Measurements from ENCODE around the gene CHSY3.

Gene CHSY3

DNA sequence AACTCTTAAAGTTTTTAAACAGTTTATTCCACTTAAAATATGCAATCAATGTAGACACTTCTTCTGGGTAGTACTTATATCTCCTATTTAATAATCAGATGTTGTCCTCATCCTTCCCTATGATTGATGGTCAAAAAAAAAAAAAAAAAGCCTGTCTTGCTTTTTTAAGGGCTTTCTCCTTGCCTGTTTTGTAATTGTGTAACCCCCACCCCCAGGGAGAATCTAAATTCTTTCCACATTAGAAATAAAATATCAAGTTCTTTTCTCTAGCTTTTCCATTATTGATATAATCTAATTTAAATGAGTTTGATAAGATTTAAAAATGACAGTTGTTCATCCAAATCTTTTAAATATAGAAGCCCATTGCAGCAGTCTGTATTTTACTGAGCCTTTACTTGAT, 119.7 kb downstream of the CHSY3 start:
- H3K27ac ChIP-seq, result no peak overlapping the region
- H2AFZ ChIP-seq (ENCODE audit: low read depth), result no peak overlapping the region
- H4K20me1 ChIP-seq (ENCODE audit: insufficient read depth), result no peaks in the 10 kb centered on the region
- no peaks in the 10 kb centered on the region for H3K27me3 ChIP-seq (ENCODE audit: insufficient read depth, low read depth)
- no peak overlapping the region for H3K4me2 ChIP-seq
- H3K36me3 ChIP-seq (ENCODE audit: insufficient read depth), result no peaks in the 10 kb centered on the region
- no peak overlapping the region for H3K4me3 ChIP-seq (IDR thresholded peaks at IDR 0.05; ENCODE audit: insufficient read depth, low read depth, low read length)
- TF ChIP-seq, protein P1, sequence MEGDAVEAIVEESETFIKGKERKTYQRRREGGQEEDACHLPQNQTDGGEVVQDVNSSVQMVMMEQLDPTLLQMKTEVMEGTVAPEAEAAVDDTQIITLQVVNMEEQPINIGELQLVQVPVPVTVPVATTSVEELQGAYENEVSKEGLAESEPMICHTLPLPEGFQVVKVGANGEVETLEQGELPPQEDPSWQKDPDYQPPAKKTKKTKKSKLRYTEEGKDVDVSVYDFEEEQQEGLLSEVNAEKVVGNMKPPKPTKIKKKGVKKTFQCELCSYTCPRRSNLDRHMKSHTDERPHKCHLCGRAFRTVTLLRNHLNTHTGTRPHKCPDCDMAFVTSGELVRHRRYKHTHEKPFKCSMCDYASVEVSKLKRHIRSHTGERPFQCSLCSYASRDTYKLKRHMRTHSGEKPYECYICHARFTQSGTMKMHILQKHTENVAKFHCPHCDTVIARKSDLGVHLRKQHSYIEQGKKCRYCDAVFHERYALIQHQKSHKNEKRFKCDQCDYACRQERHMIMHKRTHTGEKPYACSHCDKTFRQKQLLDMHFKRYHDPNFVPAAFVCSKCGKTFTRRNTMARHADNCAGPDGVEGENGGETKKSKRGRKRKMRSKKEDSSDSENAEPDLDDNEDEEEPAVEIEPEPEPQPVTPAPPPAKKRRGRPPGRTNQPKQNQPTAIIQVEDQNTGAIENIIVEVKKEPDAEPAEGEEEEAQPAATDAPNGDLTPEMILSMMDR (conservative IDR thresholded peaks at IDR 0.05; ENCODE audit: low read depth, low read length), result no peak
- no peaks in the 10 kb centered on the region for H3K4me1 ChIP-seq (ENCODE audit: low read depth, poor library complexity, severe bottlenecking)
- no peaks in the 10 kb centered on the region for H3K79me2 ChIP-seq (ENCODE audit: insufficient read depth, low read depth)
- H3K9ac ChIP-seq, result no peak overlapping the region

DNA sequence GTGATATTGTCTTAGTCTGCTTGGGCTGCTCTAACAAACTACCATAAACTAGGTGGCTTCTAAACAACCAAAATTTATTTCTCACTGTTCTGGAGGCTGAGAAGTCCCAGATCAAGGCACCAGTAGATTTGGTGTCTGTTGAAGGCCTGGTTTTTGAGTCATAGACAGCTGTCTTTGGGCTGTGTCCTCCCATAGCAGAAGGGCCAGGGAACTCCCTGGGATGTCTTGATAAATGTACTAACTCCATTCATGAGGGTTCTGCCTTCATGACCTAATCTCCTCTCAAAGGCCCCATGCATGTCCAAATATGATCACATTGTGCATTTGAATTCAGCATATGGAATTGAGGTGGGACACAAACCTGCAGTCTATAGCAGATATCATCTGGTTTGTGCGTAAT, 121.2 kb downstream of the CHSY3 start:
- Histone ChIP-seq H4K20me1 (ENCODE audit: insufficient read depth) (no peaks in the 10 kb centered on the region), H3K36me3 (ENCODE audit: insufficient read depth) (no peaks in the 10 kb centered on the region), H3K4me1 (ENCODE audit: low read depth, poor library complexity, severe bottlenecking) (no peaks in the 10 kb centered on the region), H3K4me2 (no peak overlapping the region), H3K9ac (no peak overlapping the region), H2AFZ (ENCODE audit: low read depth) (no peak overlapping the region), H3K4me3 (IDR thresholded peaks at IDR 0.05; ENCODE audit: insufficient read depth, low read depth, low read length) (no peak overlapping the region), H3K27ac (no peak overlapping the region), H3K79me2 (ENCODE audit: insufficient read depth, low read depth) (no peaks in the 10 kb centered on the region), H3K27me3 (ENCODE audit: insufficient read depth, low read depth) (no peaks in the 10 kb centered on the region)
- TF ChIP-seq, protein P1 (conservative IDR thresholded peaks at IDR 0.05; ENCODE audit: low read depth, low read length), result no peak

DNA sequence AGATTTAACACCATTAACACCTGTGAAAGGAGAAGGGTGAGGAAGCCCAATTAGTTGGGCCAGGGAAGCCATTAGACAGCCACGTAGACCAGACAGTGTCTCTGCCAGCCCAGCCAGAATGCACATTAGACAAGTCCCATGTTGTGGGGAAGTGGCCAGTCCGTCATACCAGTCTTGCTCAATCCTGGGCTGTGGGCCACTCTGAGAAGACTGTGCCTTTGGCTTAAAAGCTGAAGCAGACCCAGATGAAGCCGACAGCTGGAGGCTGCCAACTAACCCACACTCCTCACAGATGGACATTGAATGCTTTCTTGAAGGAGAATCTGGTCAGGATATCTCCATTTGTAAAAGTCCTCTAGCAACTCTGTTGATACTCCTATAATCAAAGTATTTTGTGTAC, 128.5 kb downstream of the CHSY3 start:
- Histone ChIP-seq H3K9ac (no peak overlapping the region), H4K20me1 (ENCODE audit: insufficient read depth) (no peaks in the 10 kb centered on the region), H3K79me2 (ENCODE audit: insufficient read depth, low read depth) (no peaks in the 10 kb centered on the region), H3K27me3 (ENCODE audit: insufficient read depth, low read depth) (no peaks in the 10 kb centered on the region), H3K4me1 (ENCODE audit: low read depth, poor library complexity, severe bottlenecking) (no peaks in the 10 kb centered on the region), H3K36me3 (ENCODE audit: insufficient read depth) (no peaks in the 10 kb centered on the region), H3K27ac (no peak overlapping the region), H3K4me2 (no peak overlapping the region), H3K4me3 (IDR thresholded peaks at IDR 0.05; ENCODE audit: insufficient read depth, low read depth, low read length) (no peak overlapping the region), H2AFZ (ENCODE audit: low read depth) (no peak overlapping the region)
- TF ChIP-seq, protein P1 (conservative IDR thresholded peaks at IDR 0.05; ENCODE audit: low read depth, low read length), result no peak

DNA sequence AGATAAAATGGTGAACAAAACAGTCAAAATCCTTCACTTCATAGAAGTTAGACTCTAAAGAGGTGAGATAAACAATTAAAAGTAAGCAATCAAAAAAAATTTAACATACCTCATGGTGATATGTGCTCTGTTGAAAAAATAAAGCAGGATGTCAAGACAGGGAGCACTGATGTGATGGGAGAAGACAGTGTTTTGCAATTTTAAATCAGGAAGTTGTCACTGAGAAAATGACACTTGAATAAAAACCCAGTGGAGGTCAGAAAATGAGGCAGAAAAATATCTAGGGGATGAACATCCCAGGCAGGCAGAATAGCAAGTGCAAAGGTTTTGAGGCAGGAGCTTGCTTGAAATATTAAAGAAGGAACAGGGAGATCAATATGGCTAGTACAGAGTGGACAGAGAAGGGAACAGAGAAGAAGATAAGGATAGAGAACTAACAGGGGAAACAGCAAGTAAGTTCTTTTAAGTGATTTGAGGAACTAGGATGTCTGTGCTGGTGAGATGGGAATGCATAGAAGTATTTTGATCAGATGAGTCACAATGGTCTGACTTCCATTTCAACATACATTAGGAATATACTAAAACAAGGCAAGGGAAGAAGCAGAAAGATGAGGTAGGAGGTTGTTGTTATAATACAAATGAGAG, 130.4 kb downstream of the CHSY3 start:
- Histone ChIP-seq H3K27ac (no peak overlapping the region), H2AFZ (ENCODE audit: low read depth) (no peak overlapping the region), H3K4me2 (no peak overlapping the region), H3K79me2 (ENCODE audit: insufficient read depth, low read depth) (no peaks in the 10 kb centered on the region), H3K36me3 (ENCODE audit: insufficient read depth) (no peaks in the 10 kb centered on the region), H3K9ac (no peak overlapping the region), H3K4me1 (ENCODE audit: low read depth, poor library complexity, severe bottlenecking) (no peaks in the 10 kb centered on the region), H4K20me1 (ENCODE audit: insufficient read depth) (no peaks in the 10 kb centered on the region), H3K27me3 (ENCODE audit: insufficient read depth, low read depth) (no peaks in the 10 kb centered on the region), H3K4me3 (IDR thresholded peaks at IDR 0.05; ENCODE audit: insufficient read depth, low read depth, low read length) (no peak overlapping the region)
- TF ChIP-seq, protein P1 (conservative IDR thresholded peaks at IDR 0.05; ENCODE audit: low read depth, low read length), result no peak

Measured in KMS-11 (cell line).